BJ (cell line): Measurements from ENCODE around the gene CHURC1. TPM values are rescaled to one million over a fixed set of nuclear protein-coding genes. Genes with fewer than 3 reads are reported as not detected.

Experiments used
- CTCF ChIA-PET: fragments of 350-600 bp; formaldehyde crosslinking; extraction: SDS; loops from one replicate; lab custom pipeline; 2021; ENCODE audit warnings: antibody characterized with exemption, inconsistent platforms; lab: Yijun Ruan, JAX
- POLR2A ChIA-PET: fragments of 300-600 bp; sonication (Branson Sonifier 250); formaldehyde crosslinking; extraction: SDS; loops from one replicate; lab custom pipeline; 2021; ENCODE audit warnings: antibody characterized with exemption; lab: Charles Lee
- DNase-seq: peaks from one replicate; pipeline ENCODE4 v3.0.0-alpha.2; 2011; ENCODE audit warnings: low read depth
- H3K27me3 ChIP-seq: 2 replicates; pipeline ENCODE4 v1.6.0; 2011; ENCODE audit warnings: low read length; ENCODE audit not compliant: control insufficient read depth, insufficient read depth
- H3K36me3 ChIP-seq: 2 replicates; pipeline ENCODE4 v1.5.1; 2011; ENCODE audit warnings: low read length; ENCODE audit not compliant: control insufficient read depth, insufficient read depth
- H3K4me3 ChIP-seq: 2 replicates; pipeline ENCODE4 v1.5.1; 2011; ENCODE audit warnings: low read depth, mild to moderate bottlenecking, control low read depth, low read length
- polyA plus RNA-seq: library from polyadenylated mRNA; depleted of rRNA; stranded (reverse); fragments of >200 nt; gene quantifications from 2 replicates; pipeline ENCODE4 v1.2.3, GENCODE V29; 2011
- TF ChIP-seq, protein P1 (sequence below): IDR thresholded peaks from 2 replicates; pipeline ENCODE4 v1.5.1; 2011; ENCODE audit warnings: low read depth, mild to moderate bottlenecking, control low read depth, inconsistent platforms, low read length, moderate library complexity; ENCODE audit not compliant: insufficient read depth

The CHURC1 gene
- polyA plus RNA-seq, 1 experiment, result 30.6 TPM

DNA sequence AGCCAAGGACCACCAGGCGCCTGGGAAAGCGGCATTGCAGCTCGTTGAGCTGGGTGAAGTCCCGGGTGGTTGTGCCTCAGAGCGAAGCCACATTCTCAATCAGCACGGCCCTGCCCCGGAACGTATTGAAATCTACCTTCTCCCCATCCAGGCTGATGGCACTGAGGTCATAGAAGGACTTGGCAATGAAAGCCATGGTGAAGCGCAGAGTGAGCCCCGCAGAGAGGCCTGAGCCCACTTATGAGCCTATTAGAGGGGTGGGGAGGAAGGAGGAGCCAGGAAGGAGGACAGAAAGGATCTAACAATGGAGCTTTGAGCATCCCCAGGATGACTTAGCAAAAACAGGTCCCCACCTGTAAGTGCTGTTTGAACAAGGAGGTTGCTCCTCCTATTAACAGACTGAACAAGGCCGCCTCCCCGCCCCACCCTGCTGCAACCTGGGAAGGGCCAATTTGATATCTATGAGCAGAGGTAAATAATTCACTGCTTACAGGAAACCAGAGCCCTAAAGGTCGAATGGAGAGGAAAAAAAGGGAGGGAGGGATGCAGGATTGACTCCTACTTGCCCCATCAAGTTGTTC, 28.4 kb downstream of the CHURC1 start, which contains the start of gene GPX2:
TSS of gene GPX2 (minus strand) at position 215 of the 581 bp plus-strand sequence. CDS start at position 196, 19 bp downstream.
- H3K4me3 ChIP-seq, result no peak within 1 kb of the TSS
- CTCF ChIA-PET, result interaction anchor here (0.6 to 0.8 kb wide), 2 partner anchors 42 to 1562 kb away, joined by 3 to 5 read pairs; no protein-coding TSS in a partner anchor
- TF ChIP-seq, protein P1, sequence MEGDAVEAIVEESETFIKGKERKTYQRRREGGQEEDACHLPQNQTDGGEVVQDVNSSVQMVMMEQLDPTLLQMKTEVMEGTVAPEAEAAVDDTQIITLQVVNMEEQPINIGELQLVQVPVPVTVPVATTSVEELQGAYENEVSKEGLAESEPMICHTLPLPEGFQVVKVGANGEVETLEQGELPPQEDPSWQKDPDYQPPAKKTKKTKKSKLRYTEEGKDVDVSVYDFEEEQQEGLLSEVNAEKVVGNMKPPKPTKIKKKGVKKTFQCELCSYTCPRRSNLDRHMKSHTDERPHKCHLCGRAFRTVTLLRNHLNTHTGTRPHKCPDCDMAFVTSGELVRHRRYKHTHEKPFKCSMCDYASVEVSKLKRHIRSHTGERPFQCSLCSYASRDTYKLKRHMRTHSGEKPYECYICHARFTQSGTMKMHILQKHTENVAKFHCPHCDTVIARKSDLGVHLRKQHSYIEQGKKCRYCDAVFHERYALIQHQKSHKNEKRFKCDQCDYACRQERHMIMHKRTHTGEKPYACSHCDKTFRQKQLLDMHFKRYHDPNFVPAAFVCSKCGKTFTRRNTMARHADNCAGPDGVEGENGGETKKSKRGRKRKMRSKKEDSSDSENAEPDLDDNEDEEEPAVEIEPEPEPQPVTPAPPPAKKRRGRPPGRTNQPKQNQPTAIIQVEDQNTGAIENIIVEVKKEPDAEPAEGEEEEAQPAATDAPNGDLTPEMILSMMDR, result no peak
- POLR2A ChIA-PET, result no interaction called here
- H3K27me3 ChIP-seq, result no peaks in the 10 kb centered on the region
- DNase-seq, result no peak
- H3K36me3 ChIP-seq, result peaks cover 6% of the 10 kb centered on the region

DNA sequence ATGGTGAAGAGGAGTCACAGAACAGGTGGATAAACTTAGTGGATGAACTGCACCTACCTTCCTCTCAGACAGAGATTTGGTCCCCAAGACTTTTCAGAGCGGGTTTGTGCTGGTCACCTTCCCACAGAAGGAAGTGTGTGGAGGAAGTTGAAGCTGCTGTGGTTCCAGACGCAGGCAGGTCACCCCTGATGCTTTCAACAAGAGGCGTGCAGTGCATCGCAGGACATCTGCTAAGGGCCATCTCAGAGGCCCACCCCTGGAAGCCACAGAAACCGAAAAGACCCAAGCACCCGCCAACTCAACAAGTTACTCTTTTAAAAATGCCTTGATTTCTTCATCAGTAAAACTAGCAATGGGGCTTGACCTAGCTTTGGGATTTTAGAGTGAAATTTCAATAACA, 29.3 kb downstream of the CHURC1 start:
- ChIA-PET POLR2A (no interaction called here), CTCF (no interaction called here)
- DNase-seq, result no peak
- Histone ChIP-seq H3K36me3 (peaks cover 6% of the 10 kb centered on the region), H3K4me3 (no peak overlapping the region), H3K27me3 (no peaks in the 10 kb centered on the region)
- TF ChIP-seq, protein P1, result no peak

DNA sequence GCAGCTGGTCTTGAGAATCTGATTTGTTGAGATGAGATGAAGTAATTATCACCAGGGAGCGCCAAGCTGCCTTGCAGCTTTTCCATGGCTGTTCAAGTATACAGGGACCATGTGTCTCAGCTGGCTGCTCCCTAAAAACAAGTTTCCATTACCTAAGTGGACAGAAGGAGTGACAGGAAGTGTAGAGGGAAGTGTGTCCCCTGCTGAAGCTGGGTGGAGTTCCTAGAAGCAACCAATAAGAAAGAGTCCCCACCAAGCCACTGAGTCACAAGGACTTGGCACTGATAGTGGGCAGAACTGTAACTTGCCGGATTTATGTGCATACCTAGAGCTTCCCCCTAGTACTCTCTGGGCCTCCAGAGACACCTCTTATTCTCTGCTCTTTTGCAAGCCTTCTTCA, 29.8 kb downstream of the CHURC1 start:
- TF ChIP-seq, protein P1, result no peak
- Histone ChIP-seq H3K4me3 (no peak overlapping the region), H3K27me3 (no peaks in the 10 kb centered on the region), H3K36me3 (peaks cover 6% of the 10 kb centered on the region)
- ChIA-PET CTCF (no interaction called here), POLR2A (no interaction called here)
- DNase-seq, result no peak

DNA sequence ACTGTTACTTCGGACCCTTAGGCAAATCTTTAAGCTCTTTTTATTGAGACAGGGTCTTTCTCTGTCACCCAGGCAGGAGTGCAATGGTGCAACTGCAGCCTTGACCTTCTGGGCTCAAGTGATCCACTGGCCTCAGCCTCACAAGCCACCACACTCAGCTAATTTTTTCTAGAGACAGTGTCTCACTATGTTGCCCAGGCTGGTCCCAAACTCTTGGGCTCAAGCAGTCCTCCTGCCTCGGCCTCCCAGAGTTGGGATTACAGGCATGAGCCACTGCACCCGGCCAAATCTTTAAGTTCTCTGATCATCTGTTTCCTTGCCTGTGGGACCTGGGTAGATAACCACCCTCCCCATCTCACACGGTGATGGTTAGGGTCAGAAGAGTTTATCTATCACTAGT, 30.6 kb downstream of the CHURC1 start:
- CTCF ChIA-PET, result no interaction called here
- Histone ChIP-seq H3K36me3 (peaks cover 2% of the 10 kb centered on the region), H3K27me3 (no peaks in the 10 kb centered on the region), H3K4me3 (no peak overlapping the region)
- POLR2A ChIA-PET, result no interaction called here
- TF ChIP-seq, protein P1, result no peak
- no peak for DNase-seq

DNA sequence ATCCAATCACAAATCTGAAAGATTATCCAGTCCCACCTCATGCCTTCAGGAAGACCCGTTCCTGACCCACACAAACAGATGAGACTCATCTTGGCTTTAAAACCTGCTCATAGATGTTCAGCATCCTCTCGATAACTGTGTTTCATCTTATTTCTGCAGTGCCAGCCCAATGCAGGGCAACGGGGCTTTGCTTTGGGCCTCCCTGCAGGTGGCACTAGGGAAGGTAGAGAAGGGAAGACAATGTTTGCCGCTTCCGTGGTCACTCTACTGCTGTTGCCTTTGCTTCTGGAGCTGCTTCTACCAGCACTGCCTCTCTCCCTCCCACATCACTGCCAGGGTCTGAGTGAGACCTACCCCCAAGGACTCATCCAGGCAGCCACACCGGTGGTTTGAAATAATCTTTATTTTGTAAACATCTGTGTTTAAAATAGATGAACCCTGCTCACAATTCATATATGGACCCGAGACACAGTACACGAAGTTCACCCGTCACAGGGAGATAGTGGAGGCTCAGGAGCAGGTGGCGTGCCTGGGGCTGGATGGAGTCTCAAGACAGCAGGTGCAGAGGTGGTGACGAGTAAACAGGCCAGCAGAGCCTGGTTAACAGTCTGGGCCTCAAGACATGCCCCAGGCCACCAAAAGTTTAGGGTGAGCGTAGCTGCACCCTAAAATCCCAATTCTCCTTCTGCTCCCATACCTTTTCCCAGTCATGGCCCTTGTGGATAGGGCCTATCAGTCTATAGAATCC, 31.4 kb downstream of the CHURC1 start:
- ChIA-PET POLR2A (no interaction called here), CTCF (no interaction called here)
- H3K36me3 ChIP-seq, result peaks cover 1% of the 10 kb centered on the region; the same call in 1 of the 2 replicates
- no peak overlapping the region for H3K4me3 ChIP-seq
- no peaks in the 10 kb centered on the region for H3K27me3 ChIP-seq
- TF ChIP-seq, protein P1, result no peak
- DNase-seq, result no peak
